Left colon (tissue), 2 donors: ENCODE data around the gene SLC43A2. TPM values are rescaled to one million over a fixed set of nuclear protein-coding genes. Genes with fewer than 3 reads are reported as not detected.
A peak's percentile ranks its signal among the peaks of the same experiment; 100 is the strongest.
"Not testable (repeated sequence)": the region's sequence is repeated elsewhere in the genome, so short reads cannot be mapped to it uniquely, and the experiment has no call there.

Source experiments
- ATAC-seq: fragments of 200-7000 bp; cut with Tn5 transposase; one replicate; pipeline ENCODE4 v1.9.1; 2020; ENCODE audit warnings: mild to moderate bottlenecking, moderate library complexity
- DNase-seq, 2 donors: peaks; one replicate each; pipeline ENCODE4 v3.0.0-alpha.2; 2020
- intact Hi-C, 2 donors: fragments of 100-400 bp; cut with DNase I in 1 of 2; cut with micrococcal nuclease in 1 of 2; formaldehyde crosslinking; loops; one replicate each; pipeline versions ENCODE4 v1.11.2 to v1.14.0; 2022; cut with DNase I, micrococcal nuclease
- total RNA-seq, 2 donors: library from RNA; stranded (reverse); fragmentation: NEBNext Ultra II Directional; extraction: Animal tissue kit (Norgen Biotek cat#: 25700); gene quantifications; one replicate each; pipeline ENCODE4 v1.2.1, GENCODE V29; 2021
- donor health status: DM: no; HTN: no; CAD: no.
- donor health status: DM: yes; HTN: yes; CAD: no.

SLC43A2 gene
- total RNA-seq, 2 donors from 2014 or later: 19.4 to 22.8 TPM

DNA sequence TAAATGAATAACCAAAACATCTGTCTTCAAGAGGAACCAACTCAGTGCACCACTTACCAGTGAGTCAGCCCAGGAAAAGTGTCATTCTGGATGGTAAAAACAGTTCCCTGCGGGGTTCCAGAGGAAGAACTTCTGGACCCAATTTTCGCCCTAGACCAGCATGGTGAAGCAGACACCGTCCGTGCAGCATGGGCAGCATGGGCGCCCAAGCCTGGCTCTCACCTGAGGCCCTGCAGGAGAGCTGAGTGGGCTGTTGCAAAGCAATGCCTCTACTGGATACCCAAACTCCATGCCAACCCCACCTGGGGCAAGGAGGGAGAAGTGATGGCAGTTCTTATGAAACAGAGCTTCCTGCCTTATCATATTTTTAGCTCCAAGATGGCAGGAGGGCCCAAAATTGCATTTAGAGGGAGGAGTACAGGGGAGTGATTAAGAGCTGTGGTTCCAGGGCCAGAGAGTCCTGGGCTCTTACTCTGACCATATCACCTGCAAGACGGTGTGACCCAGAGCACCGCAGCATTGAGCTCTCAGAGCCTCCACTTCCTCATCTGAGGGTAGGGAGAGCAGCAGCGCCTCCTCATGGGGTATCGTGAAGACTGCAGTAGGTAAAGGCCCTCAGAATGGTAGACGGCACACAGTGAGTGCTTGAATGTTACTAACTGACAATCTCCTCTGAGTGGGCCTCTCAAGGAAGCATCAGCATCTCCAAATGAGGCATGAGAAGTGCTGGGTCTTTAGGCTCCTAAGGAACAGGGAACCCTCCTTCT lies 95.6 kb downstream of the SLC43A2 start:
- ATAC-seq (peak; percentile 72), DNase-seq (peak in 1 of 2 donors; percentile 38)
- intact Hi-C loops: no loop called here

DNA sequence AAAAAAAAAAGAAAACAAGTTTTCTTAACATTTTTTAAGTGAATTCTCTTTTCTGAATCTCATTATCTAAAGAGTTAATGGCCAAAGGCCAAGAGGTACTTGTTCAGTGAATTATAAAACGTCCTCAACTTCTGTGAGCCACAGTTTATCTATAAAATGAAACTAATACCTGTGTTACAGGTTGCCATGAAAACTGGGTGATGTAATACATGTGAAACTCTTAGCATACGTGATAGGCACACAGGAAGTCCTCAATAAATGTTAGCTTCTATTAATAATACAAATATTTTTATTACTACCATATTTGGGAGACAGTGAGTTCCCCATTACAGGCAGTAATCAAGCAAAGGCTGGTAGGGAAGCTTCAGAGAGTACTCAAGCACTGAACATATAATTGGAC lies 98.8 kb downstream of the SLC43A2 start:
- intact Hi-C loops: no loop called here
- no peak for ATAC-seq
- DNase-seq: no peak

DNA sequence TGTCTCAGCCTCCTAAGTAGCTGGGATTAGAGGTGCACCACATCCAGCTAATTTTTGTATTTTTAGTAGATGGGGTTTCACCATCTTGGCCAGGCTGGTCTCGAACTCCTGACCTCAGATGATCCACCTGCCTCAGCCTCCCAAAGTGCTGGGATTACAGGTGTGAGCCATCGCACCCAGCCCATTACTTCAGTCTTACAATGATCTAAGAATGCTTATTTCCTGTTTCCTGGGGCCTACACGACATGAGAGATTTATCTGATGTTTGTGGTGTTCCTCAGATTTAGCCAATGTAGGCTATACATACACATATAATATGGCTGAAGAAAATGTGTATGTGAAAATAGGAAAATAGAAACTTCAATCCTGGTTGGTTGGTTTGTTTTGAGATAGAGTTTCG lies 101.8 kb downstream of the SLC43A2 start:
- intact Hi-C loops, DNase-seq, ATAC-seq: not testable (repeated sequence)

DNA sequence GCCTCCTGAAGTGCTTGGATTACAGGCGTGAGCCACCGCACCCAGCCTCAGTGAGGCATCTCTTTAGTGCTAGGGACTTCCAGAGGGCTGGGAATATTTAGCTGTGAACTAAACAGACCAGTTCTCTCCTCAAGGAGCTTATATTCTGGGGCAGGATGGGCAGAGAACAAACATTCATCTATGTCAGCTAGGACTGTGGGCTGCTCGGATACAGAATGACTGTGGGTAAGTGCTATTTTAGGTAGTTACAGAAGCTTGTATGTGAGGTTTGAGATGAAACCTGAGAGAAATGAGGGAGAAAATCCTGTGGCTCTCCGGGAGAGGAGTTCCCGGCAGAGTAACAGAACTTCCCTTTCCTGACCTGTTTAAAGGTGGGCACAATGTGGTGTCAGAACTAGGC lies 106.0 kb downstream of the SLC43A2 start:
- DNase-seq: no peak
- no peak for ATAC-seq
- intact Hi-C loops: no loop called here

DNA sequence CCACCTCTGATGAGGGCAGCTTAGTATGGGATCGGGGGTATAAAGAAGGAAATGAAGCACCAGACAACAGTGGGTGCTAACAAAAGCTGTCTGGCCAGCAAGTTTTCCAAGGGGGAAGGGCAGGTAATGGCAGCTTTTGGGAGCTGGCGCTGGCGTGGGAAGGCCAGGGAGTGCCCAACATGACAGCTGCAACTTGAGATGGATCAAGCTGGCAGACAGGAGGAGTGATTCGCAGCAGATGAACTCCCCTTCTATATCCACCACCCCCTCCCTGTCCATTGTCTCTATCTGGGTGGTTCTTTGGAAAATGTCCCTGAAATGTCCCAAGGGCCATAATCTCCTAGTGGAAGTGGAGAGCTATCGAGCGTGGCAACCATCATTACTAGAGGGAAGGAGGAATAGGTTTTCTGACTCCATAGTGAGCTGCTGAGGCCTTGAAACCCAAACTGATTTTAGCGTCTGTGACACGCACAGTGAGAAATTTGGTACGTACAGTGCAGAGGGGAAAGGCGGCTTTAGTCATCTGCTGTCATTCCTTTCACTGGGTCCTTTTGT lies 107.5 kb downstream of the SLC43A2 start:
- ATAC-seq: no peak
- intact Hi-C loops: no loop called here
- no peak for DNase-seq

DNA sequence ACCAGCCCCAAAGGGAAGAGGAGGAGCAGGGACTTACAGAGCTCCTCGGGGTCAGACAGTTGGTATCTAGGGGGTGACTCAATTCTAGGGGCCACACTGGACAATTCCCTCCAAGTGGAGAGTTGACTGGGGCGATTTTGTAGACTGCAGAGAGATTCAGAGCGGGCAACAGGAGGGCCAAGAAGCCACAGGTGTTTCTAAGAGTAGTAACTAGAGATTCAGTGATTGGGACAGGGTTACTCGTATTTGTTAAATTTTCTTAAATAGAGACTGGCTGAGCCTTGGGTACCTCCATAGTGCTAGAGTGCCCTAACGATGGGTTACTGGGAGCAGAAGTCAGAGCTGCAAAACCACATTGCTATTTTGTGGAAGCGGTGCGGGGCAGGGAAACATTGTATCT lies 109.0 kb downstream of the SLC43A2 start:
- ATAC-seq (no peak), DNase-seq (no peak)
- intact Hi-C loops: loop anchor here in 1 of 2 donors (10.0 kb wide), 2 partner anchors 155 to 255 kb away; no protein-coding TSS in a partner anchor

Other genes starting within 250 kb of the SLC43A2 start
- 100 to 1,000 TPM; 411 to 446 TPM for gene YWHAE, start 228.6 kb downstream of the SLC43A2 start, total RNA-seq
- gene CRK, start 172.6 kb downstream of the SLC43A2 start, total RNA-seq: 10 to 100 TPM; 74.6 to 80.9 TPM
- gene MYO1C, start 136.1 kb downstream of the SLC43A2 start, total RNA-seq: 100 to 1,000 TPM; 318 to 378 TPM
- 10 to 100 TPM; 39.9 to 40.4 TPM for gene INPP5K, start 112.2 kb downstream of the SLC43A2 start, total RNA-seq
- gene PITPNA, start 66.0 kb downstream of the SLC43A2 start, total RNA-seq: 10 to 100 TPM; 75.5 to 94.3 TPM
- 10 to 100 TPM; 10.1 to 10.2 TPM for gene SCARF1, start 16.9 kb upstream of the SLC43A2 start, total RNA-seq
- 10 to 100 TPM; 48.3 to 51.2 TPM for gene RILP, start 21.0 kb upstream of the SLC43A2 start, total RNA-seq
- gene PRPF8, start 56.0 kb upstream of the SLC43A2 start, total RNA-seq: 100 to 1,000 TPM; 162 to 204 TPM
- gene TLCD2, start 81.5 kb upstream of the SLC43A2 start, total RNA-seq: 10 to 100 TPM; 33.1 to 50.7 TPM
- 10 to 100 TPM; 16.1 to 23.4 TPM for gene WDR81, start 95.9 kb upstream of the SLC43A2 start, total RNA-seq
- gene SERPINF2, start 114.0 kb upstream of the SLC43A2 start, total RNA-seq: 1 to 10 TPM; 1.4 to 2.7 TPM
- 10 to 100 TPM; 33.3 to 60.6 TPM for gene SERPINF1, start 133.2 kb upstream of the SLC43A2 start, total RNA-seq
- 10 to 100 TPM in 1 of 2 donors, 1 to 10 TPM in 1; 10.0 to 13.6 TPM for gene SMYD4, start 201.1 kb upstream of the SLC43A2 start, total RNA-seq
- 10 to 100 TPM; 57.2 to 69.6 TPM for gene RPA1, start 201.2 kb upstream of the SLC43A2 start, total RNA-seq